Cardiac septum (tissue), 1 donor: ENCODE data around the gene CYP2W1. TPM values are rescaled to one million over a fixed set of nuclear protein-coding genes. Genes with fewer than 3 reads are reported as not detected.

ENCODE experiments used
- DNase-seq: peaks from one replicate; pipeline ENCODE4 v3.0.0-alpha.2; 2020; ENCODE audit warnings: low spot score
- intact Hi-C: fragments of 100-400 bp; cut with DNase I; formaldehyde crosslinking; loops from one replicate; pipeline ENCODE4 v1.14.0; 2022
- total RNA-seq: library from RNA; stranded (reverse); fragmentation: NEBNext Ultra II Directional; extraction: Animal tissue kit (Norgen Biotek cat#: 25700); gene quantifications from one replicate; pipeline ENCODE4 v1.2.1, GENCODE V29; 2021
- donor health status: DM: no; HTN: no; CAD: no.

Gene CYP2W1
- total RNA-seq, 1 donor from 2014 or later: not detected

GRCh38 chr7:962401-963081 lies 20.4 kb upstream of the CYP2W1 start:
- intact Hi-C loops: no loop called here
- DNase-seq: no peak

GRCh38 chr7:963236-964078 lies 19.5 kb upstream of the CYP2W1 start:
- DNase-seq: no peak
- intact Hi-C loops: no loop called here

- DNase-seq: no peak
- intact Hi-C loops: no loop called here
These were observed 18.4 kb upstream of the CYP2W1 start for GRCh38 chr7:964401-965231.

- no peak for DNase-seq
- intact Hi-C loops: no loop called here
These were observed 16.5 kb upstream of the CYP2W1 start for GRCh38 chr7:966291-967069.

GRCh38 chr7:967361-968082 lies 15.5 kb upstream of the CYP2W1 start:
- no peak for DNase-seq
- intact Hi-C loops: no loop called here

GRCh38 chr7:968205-969105 lies 14.5 kb upstream of the CYP2W1 start:
- intact Hi-C loops: no loop called here

GRCh38 chr7:969403-969802 lies 13.6 kb upstream of the CYP2W1 start:
- DNase-seq: no peak
- intact Hi-C loops: no loop called here

More at GRCh38 chr7:968205-969105, 14.5 kb upstream of the CYP2W1 start:
- DNase-seq: no peak

GRCh38 chr7:970744-971143 lies 12.2 kb upstream of the CYP2W1 start:
- intact Hi-C loops: no loop called here
- no peak for DNase-seq

- DNase-seq: no peak
- intact Hi-C loops: no loop called here
These were observed 10.9 kb upstream of the CYP2W1 start for GRCh38 chr7:972110-972509.

- no peak for DNase-seq
- intact Hi-C loops: no loop called here
These were observed 10.2 kb upstream of the CYP2W1 start for GRCh38 chr7:972676-973309.

GRCh38 chr7:973312-973711 lies 9.7 kb upstream of the CYP2W1 start:
- intact Hi-C loops: no loop called here
- no peak for DNase-seq

GRCh38 chr7:974172-974571 lies 8.8 kb upstream of the CYP2W1 start:
- intact Hi-C loops: no loop called here
- no peak for DNase-seq

- peak; percentile 94 for DNase-seq
- intact Hi-C loops: no loop called here
These were observed 7.9 kb upstream of the CYP2W1 start, which contains the start of gene COX19 for GRCh38 chr7:974820-975681. TSS of gene COX19 (minus strand) at chr7:975549. CDS start at chr7:975509, 40 bp downstream.

GRCh38 chr7:975702-976473 lies 7.1 kb upstream of the CYP2W1 start:
- no peak for DNase-seq
- intact Hi-C loops: no loop called here

GRCh38 chr7:976901-977325 lies 6.1 kb upstream of the CYP2W1 start:
- DNase-seq: no peak
- intact Hi-C loops: no loop called here
